A549 (cell line): ENCODE results near the gene FBXO30. TPM values are rescaled to one million over a fixed set of nuclear protein-coding genes. Genes with fewer than 3 reads are reported as not detected.

ENCODE experiments used
- ATAC-seq, 2 experiments: fragments of 200-7000 bp in 1 of 2; fragments of >200 bp in 1 of 2; cut with Nextera tagmentation in 1 of 2; cut with Tn5 transposase in 1 of 2; 3 replicates each; pipeline versions ENCODE4 v1.8.0 to v1.9.1; 2018 to 2020; ENCODE audit warnings: mild to moderate bottlenecking in 1 of 2, moderate library complexity in 1 of 2
- CTCF ChIA-PET: fragments of 300-600 bp; sonication (Branson Sonifier 250); formaldehyde crosslinking; extraction: SDS; loops from one replicate; lab custom pipeline; 2021; ENCODE audit warnings: antibody characterized with exemption, inconsistent platforms; lab: Yijun Ruan, JAX
- POLR2A ChIA-PET: fragments of 350-600 bp; formaldehyde crosslinking; extraction: SDS; loops from one replicate; lab custom pipeline; 2021; ENCODE audit warnings: antibody characterized with exemption, inconsistent platforms; lab: Yijun Ruan, JAX
- DNase-seq, 2 experiments: peaks; one replicate each; pipeline versions ENCODE4 v3.0.0 to v3.0.0-alpha.2; 2011 to 2016; ENCODE audit warnings: low read depth in 1 of 2, low spot score in 1 of 2
- FAIRE-seq: peaks from 2 replicates; lab custom pipeline; 2011; peaks lifted over from hg19 to GRCh38; lab: Jason Lieb, UNC
- H3K27ac ChIP-seq, 2 experiments: fragments of >200 bp; sonication (Bioruptor Twin); formaldehyde crosslinking; 3 replicates each; pipeline ENCODE4 v1.5.1; 2016 to 2017
- H3K4me1 ChIP-seq: fragments of >200 bp; sonication (Bioruptor Twin); formaldehyde crosslinking; 3 replicates; pipeline ENCODE4 v1.6.1; 2016
- H3K4me2 ChIP-seq: fragments of >200 bp; sonication (Bioruptor Twin); formaldehyde crosslinking; 3 replicates; pipeline ENCODE4 v1.6.1; 2016
- H3K4me3 ChIP-seq: fragments of >200 bp; sonication (Bioruptor Twin); formaldehyde crosslinking; 3 replicates; pipeline ENCODE4 v1.5.1; 2016
- H3K9me3 ChIP-seq: fragments of >200 bp; sonication (Bioruptor Twin); formaldehyde crosslinking; 3 replicates; pipeline ENCODE4 v1.6.1; 2016
- BHLHE40 ChIP-seq: IDR thresholded peaks from 2 replicates; pipeline ENCODE4 v1.6.1; 2012; ENCODE audit warnings: low read depth, low read length, inconsistent platforms
- CBX2 ChIP-seq: fragments of 200-600 bp; sonication (generic); IDR thresholded peaks from 2 replicates; pipeline ENCODE4 v1.6.1; 2016; ENCODE audit warnings: low read depth, mild to moderate bottlenecking, borderline replicate concordance
- CHD4 ChIP-seq: fragments of 200-600 bp; sonication (generic); IDR thresholded peaks from 2 replicates; pipeline ENCODE4 v1.6.1; 2016; ENCODE audit warnings: antibody characterized with exemption, mild to moderate bottlenecking, borderline replicate concordance
- CTCF ChIP-seq: fragments of >200 bp; sonication (Bioruptor Twin); formaldehyde crosslinking; IDR thresholded peaks from 3 replicates; pipeline ENCODE4 v1.5.1; 2016
- E2F6 ChIP-seq: IDR thresholded peaks from 2 replicates; pipeline ENCODE4 v1.6.1; 2012; ENCODE audit warnings: low read depth, borderline replicate concordance
- EP300 ChIP-seq, 2 experiments: fragments of >200 bp; sonication (Bioruptor Twin); formaldehyde crosslinking; IDR thresholded peaks; 2 replicates in 1 of 2; 3 replicates in 1 of 2; pipeline ENCODE4 v1.6.1; 2016 to 2017
- FOSB ChIP-seq: fragments of 250-450 bp; sonication (Bioruptor Pico); IDR thresholded peaks from 2 replicates; pipeline ENCODE4 v1.5.0; 2020; ENCODE audit warnings: mild to moderate bottlenecking, moderate library complexity
- GATA3 ChIP-seq: IDR thresholded peaks from 2 replicates; pipeline ENCODE4 v1.6.1; 2012; ENCODE audit warnings: borderline replicate concordance
- HES2 ChIP-seq: fragments of >200 bp; sonication (Bioruptor Twin); formaldehyde crosslinking; IDR thresholded peaks from 2 replicates; pipeline ENCODE4 v1.6.1; 2016
- HMGXB4 ChIP-seq: fragments of 250-450 bp; sonication (Bioruptor Pico); IDR thresholded peaks from 2 replicates; pipeline ENCODE4 v1.5.0; 2021; ENCODE audit warnings: mild to moderate bottlenecking, moderate library complexity, borderline replicate concordance
- HOXA7 ChIP-seq: fragments of 250-450 bp; sonication (Bioruptor Pico); IDR thresholded peaks from 2 replicates; pipeline ENCODE4 v1.5.0; 2020; ENCODE audit warnings: mild to moderate bottlenecking, moderate library complexity
- HOXB13 ChIP-seq: fragments of 250-450 bp; sonication (Bioruptor Pico); IDR thresholded peaks from 2 replicates; pipeline ENCODE4 v1.5.0; 2020; ENCODE audit warnings: low read depth, mild to moderate bottlenecking, moderate library complexity
- KDM1A ChIP-seq: fragments of 200-600 bp; sonication (generic); IDR thresholded peaks from 2 replicates; pipeline ENCODE4 v1.6.1; 2016; ENCODE audit warnings: low read depth, mild to moderate bottlenecking
- MAZ ChIP-seq: fragments of 150-350 bp; IDR thresholded peaks from 2 replicates; pipeline ENCODE4 v1.6.1; 2014; ENCODE audit warnings: antibody characterized with exemption, low read depth, low read length, borderline replicate concordance
- MYC ChIP-seq: IDR thresholded peaks from 2 replicates; pipeline ENCODE4 v1.6.1; 2012; ENCODE audit warnings: mild to moderate bottlenecking, inconsistent platforms, low read length, improper control_type of control experiment, borderline replicate concordance
- POLR2AphosphoS2 ChIP-seq: conservative IDR thresholded peaks from 2 replicates; pipeline ENCODE4 v1.6.1; 2012; ENCODE audit warnings: low read length, improper control_type of control experiment, inconsistent platforms
- RCOR1 ChIP-seq: fragments of 150-350 bp; IDR thresholded peaks from 2 replicates; pipeline ENCODE4 v1.6.1; 2014; ENCODE audit warnings: antibody characterized with exemption, low read length, low read depth
- REST ChIP-seq: fragments of 200-600 bp; sonication (generic); IDR thresholded peaks from 2 replicates; pipeline ENCODE4 v1.6.1; 2016; ENCODE audit warnings: antibody characterized with exemption, mild to moderate bottlenecking, moderate library complexity
- RFX5 ChIP-seq: fragments of 450-650 bp; IDR thresholded peaks from 2 replicates; pipeline ENCODE4 v1.7.1; 2014; ENCODE audit warnings: antibody characterized with exemption, mild to moderate bottlenecking, moderate library complexity
- SREBF2 ChIP-seq: fragments of 450-650 bp; IDR thresholded peaks from 2 replicates; pipeline ENCODE4 v1.6.1; 2014; ENCODE audit warnings: mild to moderate bottlenecking, moderate library complexity
- TFCP2L1 ChIP-seq: fragments of 250-450 bp; sonication (Bioruptor Pico); IDR thresholded peaks from 2 replicates; pipeline ENCODE4 v1.5.0; 2021; ENCODE audit warnings: mild to moderate bottlenecking
- ZC3H11A ChIP-seq: fragments of 450-650 bp; IDR thresholded peaks from 2 replicates; pipeline ENCODE4 v1.6.1; 2014; ENCODE audit warnings: antibody characterized with exemption, mild to moderate bottlenecking
- ZNF302 ChIP-seq: fragments of 250-450 bp; sonication (Bioruptor Pico); IDR thresholded peaks from 2 replicates; pipeline ENCODE4 v1.9.0; 2021; ENCODE audit warnings: inconsistent platforms, mild to moderate bottlenecking, moderate library complexity
- ZSCAN20 ChIP-seq: fragments of 250-450 bp; sonication (Bioruptor Pico); IDR thresholded peaks from 2 replicates; pipeline ENCODE4 v1.8.0; 2022; ENCODE audit warnings: mild to moderate bottlenecking, moderate library complexity
- WGBS: methylation state at CpG from one replicate; pipeline ENCODE4 v1.1.6; 2017; ENCODE audit errors: missing lambda C conversion rate; 5-methylcytosine and 5-hydroxymethylcytosine counted together
- polyA plus RNA-seq, 4 experiments: library from polyadenylated mRNA; depleted of rRNA in 3 of 4; stranded (reverse); fragments of >200 nt; fragmentation: RNase III in 1 of 4; extraction: RNeasy Plus Mini Kit Qiagen cat#74134 plus additional on column Dnase treatment in 1 of 4; gene quantifications; 2 replicates in 3 of 4; 3 replicates in 1 of 4; pipeline ENCODE4 v1.2.3, GENCODE V29; 2011 to 2017

The FBXO30 gene
- polyA plus RNA-seq, 2 of the 4 experiments (the other 2 are of a cell fraction), result 8.3 to 10.4 TPM

GRCh38 chr6:145863366-145863765, 48.8 kb upstream of the FBXO30 start:
- Histone ChIP-seq H3K9me3 (peaks cover 5% of the 10 kb centered on the region; the same call in 1 of the 3 replicates), H3K4me3 (no peak overlapping the region), H3K4me2 (no peak overlapping the region), H3K27ac (no peak overlapping the region), H3K4me1 (no peaks in the 10 kb centered on the region)
- TF ChIP-seq CTCF (no peak), MYC (no peak), ZSCAN20 (no peak), RCOR1 (no peak), GATA3 (no peak), CBX2 (no peak), CHD4 (no peak), HES2 (no peak), BHLHE40 (no peak), HMGXB4 (CRISPR knock-in tag) (no peak), REST (no peak)
- FAIRE-seq, result no peak
- no peak for DNase-seq
- WGBS, result 25% methylated on average over 1 of the region's 1 CpG
- no peak for ATAC-seq
- POLR2A ChIA-PET, result no interaction called here
- CTCF ChIA-PET, result interaction anchor here (0.6 kb wide), 1 partner anchor 13 kb away, joined by 3 read pairs; no protein-coding TSS in a partner anchor

GRCh38 chr6:145860562-145860961, 46.0 kb upstream of the FBXO30 start:
- no peak for FAIRE-seq
- WGBS, result 93% methylated on average over 1 of the region's 1 CpG
- peaks cover 5% of the 10 kb centered on the region; the same call in 1 of the 3 replicates for H3K9me3 ChIP-seq
- TF ChIP-seq RFX5 (no peak), FOSB (CRISPR knock-in tag) (no peak), E2F6 (no peak)
- TF ChIP-seq, all 56 proteins: peak for 0
- DNase-seq (no peak), ATAC-seq (no peak)
- no peak overlapping the region for H3K4me2 ChIP-seq
- H3K4me1 ChIP-seq, result no peaks in the 10 kb centered on the region
- POLR2A ChIA-PET, result no interaction called here
- CTCF ChIA-PET, result no interaction called here
- H3K27ac ChIP-seq, result no peak overlapping the region
- H3K4me3 ChIP-seq, result no peak overlapping the region

GRCh38 chr6:145850671-145851070, 36.1 kb upstream of the FBXO30 start:
- no peak overlapping the region for H3K4me3 ChIP-seq
- ChIA-PET CTCF (no interaction called here), POLR2A (no interaction called here)
- H3K27ac ChIP-seq, result no peak overlapping the region
- no peak overlapping the region for H3K4me2 ChIP-seq
- H3K9me3 ChIP-seq, result no peaks in the 10 kb centered on the region
- 75% methylated on average over 2 of the region's 2 CpGs for WGBS
- FAIRE-seq (no peak), DNase-seq (no peak), ATAC-seq (no peak)
- H3K4me1 ChIP-seq, result no peaks in the 10 kb centered on the region
- no peak for TF ChIP-seq HOXA7
- no peak for TF ChIP-seq HOXB13 (CRISPR knock-in tag)
- TF ChIP-seq EP300 (IDR thresholded peaks at IDR 0.05), result no peak
- TF ChIP-seq MAZ, result no peak
- TF ChIP-seq TFCP2L1 (CRISPR knock-in tag), result no peak
- TF ChIP-seq ZSCAN20, result no peak
- TF ChIP-seq ZC3H11A, result no peak
- TF ChIP-seq KDM1A, result no peak
- no peak for TF ChIP-seq POLR2AphosphoS2
- no peak for TF ChIP-seq SREBF2
- TF ChIP-seq ZNF302 (CRISPR knock-in tag), result no peak
